ENCODE data around the gene NPAS3. TPM values are rescaled to one million over a fixed set of nuclear protein-coding genes. Genes with fewer than 3 reads are reported as not detected.

Gene NPAS3
- total RNA-seq, 4 donors from 2014 or later: 0.13 to 1.1 (median 0.47) TPM; not detected in 1

DNA sequence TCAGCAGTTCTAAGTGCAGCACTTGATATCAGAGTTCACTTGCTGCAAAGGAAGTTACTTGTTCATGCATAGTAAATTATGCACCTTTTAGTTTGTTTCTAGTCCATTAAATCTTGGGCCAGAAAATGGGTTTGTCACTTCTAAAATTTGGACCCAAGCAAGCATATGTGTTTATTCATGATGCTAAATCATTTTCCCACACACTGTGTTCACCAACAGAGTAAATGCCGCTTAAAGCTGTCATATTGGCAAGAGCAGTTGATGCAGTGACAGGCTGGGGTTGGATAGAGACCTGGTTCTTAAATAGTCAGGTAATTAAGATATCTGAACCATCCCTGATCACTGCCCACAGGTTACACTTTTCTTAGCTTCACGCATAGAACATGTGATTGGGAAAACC is 602.5 kb downstream of the NPAS3 start:
- TF ChIP-seq POLR2A (IDR thresholded peaks at IDR 0.05) (no peak), CTCF (IDR thresholded peaks at IDR 0.05) (no peak)
- WGBS, 2 donors: 77 to 80% methylated on average over 2 of the region's 2 CpGs
- no peaks in the 10 kb centered on the region for H3K27me3 ChIP-seq
- no peaks in the 10 kb centered on the region for H3K4me1 ChIP-seq
- H3K27ac ChIP-seq: no peak overlapping the region
- DNase-seq: no peak
- intact Hi-C loops (cut with DNase I): no loop called here
- H3K9me3 ChIP-seq: no peaks in the 10 kb centered on the region
- no peak overlapping the region for H3K4me3 ChIP-seq
- H3K36me3 ChIP-seq: no peaks in the 10 kb centered on the region

GRCh38 chr14:33542338-33543287 is 603.9 kb downstream of the NPAS3 start:
- H3K4me1 ChIP-seq: no peaks in the 10 kb centered on the region
- TF ChIP-seq CTCF (IDR thresholded peaks at IDR 0.05) (no peak), POLR2A (IDR thresholded peaks at IDR 0.05) (no peak)
- H3K4me3 ChIP-seq: no peak overlapping the region
- WGBS, 2 donors: 71 to 74% methylated on average over 11 of the region's 11 CpGs
- no peaks in the 10 kb centered on the region for H3K27me3 ChIP-seq
- no peak for DNase-seq
- no peaks in the 10 kb centered on the region for H3K36me3 ChIP-seq
- no peak overlapping the region for H3K27ac ChIP-seq
- H3K9me3 ChIP-seq: no peaks in the 10 kb centered on the region
- intact Hi-C loops (cut with DNase I): no loop called here

DNA sequence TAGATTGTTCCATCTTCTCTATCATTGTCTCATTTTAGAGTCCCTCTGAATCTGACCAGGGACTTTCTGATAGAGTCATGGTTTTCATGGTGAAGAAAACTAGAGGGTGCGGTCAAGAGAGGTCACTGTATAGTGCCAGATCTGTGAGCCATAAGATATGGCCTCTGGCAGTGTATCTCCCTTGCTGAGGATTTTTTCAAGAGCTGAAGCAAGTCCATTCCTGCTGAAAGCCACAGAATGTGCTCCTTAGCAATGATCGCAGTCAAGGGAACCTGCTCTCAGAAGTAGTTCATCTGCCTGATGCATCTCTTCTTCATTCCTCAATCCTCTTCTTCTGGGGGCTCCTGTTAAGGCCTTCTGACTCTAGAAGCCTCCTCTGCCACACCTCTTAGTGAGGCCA is 607.0 kb downstream of the NPAS3 start:
- TF ChIP-seq POLR2A (IDR thresholded peaks at IDR 0.05) (no peak), CTCF (IDR thresholded peaks at IDR 0.05) (no peak)
- Histone ChIP-seq H3K36me3 (no peaks in the 10 kb centered on the region), H3K4me1 (no peaks in the 10 kb centered on the region), H3K27ac (no peak overlapping the region), H3K4me3 (no peak overlapping the region), H3K27me3 (no peaks in the 10 kb centered on the region), H3K9me3 (no peaks in the 10 kb centered on the region)
- no peak for DNase-seq
- WGBS, 2 donors: 69 to 76% methylated on average over 2 of the region's 2 CpGs
- intact Hi-C loops (cut with DNase I): no loop called here

DNA sequence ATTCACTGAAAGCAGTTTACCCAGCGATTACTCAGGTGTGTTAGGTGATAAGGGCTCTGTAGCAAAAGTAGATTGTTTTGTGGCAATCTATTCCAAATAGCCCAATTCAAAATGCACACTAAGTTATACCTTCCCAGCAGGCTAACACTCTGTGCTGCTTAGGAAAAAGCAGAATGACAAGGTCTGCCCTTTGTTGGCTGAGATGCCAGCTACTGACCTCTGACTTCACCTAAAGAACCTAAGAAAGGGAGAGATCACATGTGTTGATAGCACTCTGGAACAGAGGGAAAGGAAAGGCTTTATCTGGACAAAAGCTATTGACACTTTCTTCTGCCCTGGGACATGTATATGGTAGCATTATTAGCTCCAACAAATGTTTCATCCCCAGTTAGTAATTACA is 609.9 kb downstream of the NPAS3 start:
- 38 to 75% methylated on average over 1 of the region's 1 CpG for WGBS, 2 donors
- Histone ChIP-seq H3K4me3 (no peak overlapping the region), H3K27ac (no peak overlapping the region), H3K4me1 (no peaks in the 10 kb centered on the region), H3K9me3 (no peaks in the 10 kb centered on the region), H3K36me3 (no peaks in the 10 kb centered on the region), H3K27me3 (no peaks in the 10 kb centered on the region)
- intact Hi-C loops (cut with DNase I): no loop called here
- TF ChIP-seq POLR2A (IDR thresholded peaks at IDR 0.05) (no peak), CTCF (IDR thresholded peaks at IDR 0.05) (no peak)
- DNase-seq: no peak

DNA sequence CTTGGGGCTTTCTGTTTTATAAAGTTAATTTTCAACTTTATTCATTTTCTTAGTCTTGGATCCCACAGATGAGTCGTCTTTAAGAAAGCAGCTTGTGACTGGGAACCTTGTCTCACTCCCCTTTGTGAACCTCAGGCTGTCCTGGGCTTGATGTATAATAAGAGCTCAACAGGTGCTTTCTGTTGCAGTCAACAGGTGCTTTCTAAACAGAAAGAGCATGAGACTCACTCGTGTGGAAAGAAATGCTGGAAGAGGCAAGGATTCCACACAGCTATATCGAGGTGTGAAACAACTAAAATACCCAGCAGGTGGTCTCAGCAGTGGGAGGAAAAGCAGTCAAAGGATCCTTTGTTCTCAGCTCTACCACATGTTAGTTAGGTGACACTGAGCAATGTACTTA is 613.3 kb downstream of the NPAS3 start:
- intact Hi-C loops (cut with DNase I): no loop called here
- no peaks in the 10 kb centered on the region for H3K36me3 ChIP-seq
- 70% methylated on average over 3 of the region's 3 CpGs for WGBS, 2 donors
- H3K27ac ChIP-seq: no peak overlapping the region
- no peak overlapping the region for H3K4me3 ChIP-seq
- no peaks in the 10 kb centered on the region for H3K4me1 ChIP-seq
- no peaks in the 10 kb centered on the region for H3K27me3 ChIP-seq
- H3K9me3 ChIP-seq: no peaks in the 10 kb centered on the region
- no peak for TF ChIP-seq POLR2A (IDR thresholded peaks at IDR 0.05)
- no peak for TF ChIP-seq CTCF (IDR thresholded peaks at IDR 0.05)
- DNase-seq: no peak
